OCI-M2 (cell line): ENCODE results near the gene LVRN.

Experiments used
- DNase-seq: peaks from one replicate; lab custom pipeline; 2025; ENCODE audit not compliant: unreplicated experiment; lab: John Stamatoyannopoulos, UW

Gene LVRN

GRCh38 chr5:116023619-116024018, 61.3 kb downstream of the LVRN start:
- DNase-seq, result no peak

GRCh38 chr5:116025866-116026265, 63.6 kb downstream of the LVRN start:
- DNase-seq, result no peak

- DNase-seq, result no peak
Measured at GRCh38 chr5:116032094-116032517, 69.8 kb downstream of the LVRN start, which contains the start of gene ARL14EPL. TSS of gene ARL14EPL (plus strand) at chr5:116032472. CDS start at chr5:116051466, 18,994 bp downstream.

- no peak for DNase-seq
Measured at GRCh38 chr5:116032991-116033390, 70.7 kb downstream of the LVRN start.

GRCh38 chr5:116035123-116035522, 72.8 kb downstream of the LVRN start:
- DNase-seq, result no peak

- DNase-seq, result no peak
Measured at GRCh38 chr5:116037236-116037822, 75.1 kb downstream of the LVRN start.

- DNase-seq, result no peak
Measured at GRCh38 chr5:116038817-116039216, 76.5 kb downstream of the LVRN start.

GRCh38 chr5:116042375-116042774, 80.1 kb downstream of the LVRN start:
- no peak for DNase-seq

GRCh38 chr5:116044073-116044472, 81.8 kb downstream of the LVRN start:
- DNase-seq, result no peak

- no peak for DNase-seq
Measured at GRCh38 chr5:116045821-116046220, 83.5 kb downstream of the LVRN start.

GRCh38 chr5:116046261-116046660, 84.0 kb downstream of the LVRN start:
- no peak for DNase-seq

- DNase-seq, result no peak
Measured at GRCh38 chr5:116046823-116047222, 84.5 kb downstream of the LVRN start.

GRCh38 chr5:116058346-116058936, 96.2 kb downstream of the LVRN start:
- no peak for DNase-seq

GRCh38 chr5:116062352-116062751, 100.1 kb downstream of the LVRN start:
- DNase-seq, result no peak

- no peak for DNase-seq
Measured at GRCh38 chr5:116063950-116064349, 101.7 kb downstream of the LVRN start.

GRCh38 chr5:116068028-116068632, 105.9 kb downstream of the LVRN start:
- DNase-seq, result no peak

GRCh38 chr5:116071211-116071610, 108.9 kb downstream of the LVRN start:
- DNase-seq, result no peak

- DNase-seq, result no peak
Measured at GRCh38 chr5:116075191-116075831, 113.0 kb downstream of the LVRN start.

- no peak for DNase-seq
Measured at GRCh38 chr5:116076496-116076895, 114.2 kb downstream of the LVRN start.
